ENCODE results near the gene CCDC154. TPM values are rescaled to one million over a fixed set of nuclear protein-coding genes. Genes with fewer than 3 reads are reported as not detected.

The CCDC154 gene
- total and polyA plus RNA-seq, 2 donors from 2014 or later = 1.8 to 2.8 TPM

DNA sequence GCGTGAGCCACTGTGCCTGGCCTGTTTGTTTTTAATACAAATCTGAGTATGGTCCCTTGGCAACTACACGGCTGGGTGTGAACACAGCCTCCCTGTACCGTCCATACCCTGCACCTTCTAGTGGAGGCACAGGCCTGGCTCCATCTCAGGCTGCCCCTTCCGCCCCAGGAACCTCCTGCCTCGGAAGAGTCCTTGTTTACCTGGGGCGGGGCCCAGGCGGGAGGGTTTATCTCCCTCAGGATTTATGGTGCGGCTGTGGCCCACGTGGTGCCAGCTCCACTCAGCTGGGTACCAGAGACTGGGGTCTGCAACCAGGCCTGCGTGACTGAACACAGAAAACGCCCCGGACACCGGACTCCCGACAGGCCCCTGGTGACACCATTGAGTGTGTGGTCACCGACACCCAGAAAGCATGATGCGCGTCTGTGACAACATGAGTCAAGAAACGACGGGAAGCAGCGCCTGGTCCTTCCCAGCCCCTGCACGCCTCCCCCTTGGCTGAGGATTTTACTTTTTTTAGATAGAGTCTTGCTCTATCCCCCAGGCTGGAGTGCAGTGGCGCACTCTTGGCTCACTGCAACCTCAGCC is 48.8 kb downstream of the CCDC154 start:
- Histone ChIP-seq H3K27ac (ENCODE audit: low read depth in 2 of 2, low read length in 2 of 2) (no peak overlapping the region), H3K4me1 (ENCODE audit: control insufficient read depth in 2 of 3, insufficient read depth in 2 of 3, low read depth in 1 of 3, low read length in 3 of 3) (no peaks in the 10 kb centered on the region), H3K4me3 (ENCODE audit: low read length in 3 of 3) (no peak overlapping the region), H3K36me3 (ENCODE audit: control insufficient read depth in 2 of 3, insufficient read depth in 3 of 3, low read length in 3 of 3) (peaks cover 2 to 17% (median 8%) of the 10 kb centered on the region in 3 donors), H3K9ac (ENCODE audit: low read length in 3 of 3) (no peak overlapping the region), H3K27me3 (ENCODE audit: control insufficient read depth, insufficient read depth, low read length) (no peaks in the 10 kb centered on the region), H3K9me3 (ENCODE audit: control insufficient read depth in 2 of 3, insufficient read depth in 1 of 3, low read length in 3 of 3) (no peaks in the 10 kb centered on the region)
- TF ChIP-seq, protein P1, sequence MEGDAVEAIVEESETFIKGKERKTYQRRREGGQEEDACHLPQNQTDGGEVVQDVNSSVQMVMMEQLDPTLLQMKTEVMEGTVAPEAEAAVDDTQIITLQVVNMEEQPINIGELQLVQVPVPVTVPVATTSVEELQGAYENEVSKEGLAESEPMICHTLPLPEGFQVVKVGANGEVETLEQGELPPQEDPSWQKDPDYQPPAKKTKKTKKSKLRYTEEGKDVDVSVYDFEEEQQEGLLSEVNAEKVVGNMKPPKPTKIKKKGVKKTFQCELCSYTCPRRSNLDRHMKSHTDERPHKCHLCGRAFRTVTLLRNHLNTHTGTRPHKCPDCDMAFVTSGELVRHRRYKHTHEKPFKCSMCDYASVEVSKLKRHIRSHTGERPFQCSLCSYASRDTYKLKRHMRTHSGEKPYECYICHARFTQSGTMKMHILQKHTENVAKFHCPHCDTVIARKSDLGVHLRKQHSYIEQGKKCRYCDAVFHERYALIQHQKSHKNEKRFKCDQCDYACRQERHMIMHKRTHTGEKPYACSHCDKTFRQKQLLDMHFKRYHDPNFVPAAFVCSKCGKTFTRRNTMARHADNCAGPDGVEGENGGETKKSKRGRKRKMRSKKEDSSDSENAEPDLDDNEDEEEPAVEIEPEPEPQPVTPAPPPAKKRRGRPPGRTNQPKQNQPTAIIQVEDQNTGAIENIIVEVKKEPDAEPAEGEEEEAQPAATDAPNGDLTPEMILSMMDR (IDR thresholded peaks at IDR 0.05; ENCODE audit: borderline replicate concordance, extremely low read depth, insufficient read depth) = no peak
- FAIRE-seq (no peak), DNase-seq (no peak)
- intact Hi-C loops (cut with DNase I) = no loop called here

DNA sequence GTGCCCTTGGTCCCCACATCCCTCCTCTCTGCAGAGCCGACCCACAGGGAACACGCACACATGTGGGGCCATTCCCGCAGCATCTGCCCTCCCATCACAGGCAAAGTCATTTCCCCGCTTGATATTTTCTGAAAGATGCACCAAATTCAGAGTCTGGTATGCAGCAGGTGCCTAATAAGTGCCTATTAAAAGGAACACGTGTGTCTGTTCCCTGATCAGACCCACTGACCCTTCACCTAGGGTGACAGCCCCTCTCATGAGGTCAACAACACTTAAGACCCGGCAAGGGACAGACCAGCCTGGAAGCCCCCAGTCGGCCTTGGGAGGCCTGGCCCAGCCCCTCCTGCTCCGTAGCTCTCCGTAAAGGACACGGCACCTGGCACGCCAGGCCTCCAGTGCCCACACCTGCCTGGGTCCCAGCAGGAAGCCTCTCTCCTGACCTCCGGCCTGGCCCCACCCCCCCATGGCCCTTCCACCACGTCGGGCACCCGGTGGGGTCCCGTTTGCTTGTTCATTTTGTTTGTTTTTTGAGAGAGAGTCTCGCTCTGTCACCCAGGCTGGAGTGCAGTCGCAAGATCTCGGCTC is 49.9 kb downstream of the CCDC154 start:
- H3K27ac ChIP-seq (ENCODE audit: low read depth in 2 of 2, low read length in 2 of 2) = no peak overlapping the region
- H3K4me3 ChIP-seq (ENCODE audit: low read length in 3 of 3) = no peak overlapping the region
- no peaks in the 10 kb centered on the region for H3K4me1 ChIP-seq (ENCODE audit: control insufficient read depth in 2 of 3, insufficient read depth in 2 of 3, low read depth in 1 of 3, low read length in 3 of 3)
- no peaks in the 10 kb centered on the region for H3K9me3 ChIP-seq (ENCODE audit: control insufficient read depth in 2 of 3, insufficient read depth in 1 of 3, low read length in 3 of 3)
- intact Hi-C loops (cut with DNase I) = no loop called here
- H3K9ac ChIP-seq (ENCODE audit: low read length in 3 of 3) = no peak overlapping the region
- no peaks in the 10 kb centered on the region for H3K27me3 ChIP-seq (ENCODE audit: control insufficient read depth, insufficient read depth, low read length)
- TF ChIP-seq, protein P1 (IDR thresholded peaks at IDR 0.05; ENCODE audit: borderline replicate concordance, extremely low read depth, insufficient read depth) = no peak
- FAIRE-seq (no peak), DNase-seq (no peak)
- peaks cover 2 to 21% (median 4%) of the 10 kb centered on the region in 3 donors for H3K36me3 ChIP-seq (ENCODE audit: control insufficient read depth in 2 of 3, insufficient read depth in 3 of 3, low read length in 3 of 3)

GRCh38 chr16:1393613-1394176 is 50.7 kb downstream of the CCDC154 start:
- no peaks in the 10 kb centered on the region for H3K27me3 ChIP-seq (ENCODE audit: control insufficient read depth, insufficient read depth, low read length)
- H3K9ac ChIP-seq (ENCODE audit: low read length in 3 of 3) = no peak overlapping the region
- FAIRE-seq (no peak), DNase-seq (no peak)
- H3K4me1 ChIP-seq (ENCODE audit: control insufficient read depth in 2 of 3, insufficient read depth in 2 of 3, low read depth in 1 of 3, low read length in 3 of 3) = no peaks in the 10 kb centered on the region
- peaks cover 2 to 21% (median 4%) of the 10 kb centered on the region in 3 donors for H3K36me3 ChIP-seq (ENCODE audit: control insufficient read depth in 2 of 3, insufficient read depth in 3 of 3, low read length in 3 of 3)
- intact Hi-C loops (cut with DNase I) = no loop called here
- H3K27ac ChIP-seq (ENCODE audit: low read depth in 2 of 2, low read length in 2 of 2) = no peak overlapping the region
- no peak overlapping the region for H3K4me3 ChIP-seq (ENCODE audit: low read length in 3 of 3)
- TF ChIP-seq, protein P1 (IDR thresholded peaks at IDR 0.05; ENCODE audit: borderline replicate concordance, extremely low read depth, insufficient read depth) = no peak
- H3K9me3 ChIP-seq (ENCODE audit: control insufficient read depth in 2 of 3, insufficient read depth in 1 of 3, low read length in 3 of 3) = no peaks in the 10 kb centered on the region

All from kidney (tissue), 14 donors.